SK-N-SH (cell line): Measurements from ENCODE around the gene STK38. TPM values are rescaled to one million over a fixed set of nuclear protein-coding genes. Genes with fewer than 3 reads are reported as not detected.
A peak's percentile ranks its signal among the peaks of the same experiment; 100 is the strongest.

ENCODE experiments used
- CTCF ChIA-PET: fragments of 300-600, 350-600 bp; formaldehyde crosslinking; extraction: SDS; loops from one replicate; lab custom pipeline; 2021; lab: Yijun Ruan, JAX
- POLR2A ChIA-PET: fragments of 350-600 bp; sonication (Branson Sonifier 250); formaldehyde crosslinking; extraction: SDS; loops from one replicate; lab custom pipeline; 2020; ENCODE audit warnings: antibody characterized with exemption, inconsistent platforms; lab: Yijun Ruan, JAX
- DNase-seq: peaks from one replicate; pipeline ENCODE4 v3.0.0; 2012
- H2AFZ ChIP-seq: fragments of 200-600 bp; sonication (generic); 2 replicates; pipeline ENCODE4 v1.8.1; 2016; ENCODE audit warnings: antibody characterized with exemption, mild to moderate bottlenecking, low read depth
- H3F3A ChIP-seq: fragments of 200-600 bp; sonication (generic); replicated peaks from 2 replicates; pipeline ENCODE3; 2016; ENCODE audit warnings: antibody characterized with exemption, mild to moderate bottlenecking; ENCODE audit not compliant: insufficient read depth
- H3K27ac ChIP-seq, 2 experiments: fragments of 200-500 bp in 1 of 2; fragments of 200-600 bp in 1 of 2; sonication (Bioruptor generic) in 1 of 2; sonication (generic), shearing (Covaris generic) in 1 of 2; 2 replicates each; pipeline versions ENCODE4 v1.5.1 to v1.6.1; 2014 to 2016; ENCODE audit warnings: low read depth in 2 of 2, inconsistent platforms in 1 of 2, low read length in 1 of 2, mild to moderate bottlenecking in 1 of 2, mixed read lengths in 1 of 2
- H3K27me3 ChIP-seq: fragments of 200-600 bp; sonication (generic), shearing (Covaris generic); 2 replicates; pipeline ENCODE4 v1.6.1; 2016; ENCODE audit warnings: mixed run types; ENCODE audit not compliant: insufficient read depth
- H3K36me3 ChIP-seq, 2 experiments: fragments of 200-500 bp in 1 of 2; fragments of 200-600 bp in 1 of 2; sonication (Bioruptor generic) in 1 of 2; sonication (generic) in 1 of 2; replicated peaks in 1 of 2; 2 replicates each; pipeline versions ENCODE3 to v1.5.1; 2014 to 2016; ENCODE audit warnings: low read length in 1 of 2, mild to moderate bottlenecking in 1 of 2; ENCODE audit not compliant: insufficient read depth in 2 of 2, control insufficient read depth in 1 of 2
- H3K4me1 ChIP-seq, 2 experiments: fragments of 200-500 bp in 1 of 2; fragments of 200-600 bp in 1 of 2; sonication (Bioruptor generic) in 1 of 2; sonication (generic), shearing (Covaris generic) in 1 of 2; 2 replicates each; pipeline versions ENCODE4 v1.5.1 to v1.6.1; 2014 to 2016; ENCODE audit warnings: low read depth in 1 of 2, low read length in 1 of 2, mixed run types in 1 of 2; ENCODE audit not compliant: insufficient read depth in 2 of 2, control insufficient read depth in 1 of 2
- H3K4me2 ChIP-seq: fragments of 200-600 bp; sonication (generic), shearing (Covaris generic); 2 replicates; pipeline ENCODE4 v1.6.1; 2017; ENCODE audit warnings: mixed run types
- H3K4me3 ChIP-seq, 2 experiments: fragments of 200-500 bp in 1 of 2; fragments of 200-600 bp in 1 of 2; sonication (Bioruptor generic) in 1 of 2; sonication (generic), shearing (Covaris generic) in 1 of 2; 2 replicates each; pipeline versions ENCODE4 v1.5.1 to v1.8.1; 2014 to 2016; ENCODE audit warnings: low read depth in 2 of 2, inconsistent platforms in 1 of 2, low read length in 1 of 2, mild to moderate bottlenecking in 1 of 2, mixed read lengths in 1 of 2, moderate library complexity in 1 of 2
- H3K79me2 ChIP-seq: fragments of 200-600 bp; sonication (generic); 2 replicates; pipeline ENCODE4 v1.8.1; 2017; ENCODE audit warnings: mild to moderate bottlenecking; ENCODE audit not compliant: insufficient read depth
- H3K9ac ChIP-seq: fragments of 200-600 bp; sonication (generic); 2 replicates; pipeline ENCODE4 v1.6.1; 2017; ENCODE audit warnings: mixed run types
- H3K9me2 ChIP-seq: fragments of 200-600 bp; sonication (generic); 2 replicates; pipeline ENCODE4 v1.6.1; 2017; ENCODE audit warnings: mixed run types
- H3K9me3 ChIP-seq: fragments of 200-600 bp; sonication (generic); 2 replicates; pipeline ENCODE4 v1.6.1; 2017; ENCODE audit warnings: mixed run types, mild to moderate bottlenecking, moderate library complexity
- H4K20me1 ChIP-seq: fragments of 200-600 bp; sonication (generic); 2 replicates; pipeline ENCODE4 v1.6.1; 2017; ENCODE audit warnings: mild to moderate bottlenecking, mixed run types; ENCODE audit not compliant: insufficient read depth
- CHD2 ChIP-seq: fragments of 150-350 bp; IDR thresholded peaks from 2 replicates; pipeline ENCODE4 v1.6.1; 2018; ENCODE audit warnings: low read length; ENCODE audit not compliant: partially characterized antibody
- EZH2phosphoT487 ChIP-seq: fragments of 200-600 bp; sonication (generic); IDR thresholded peaks from 2 replicates; pipeline ENCODE4 v1.6.1; 2017; ENCODE audit warnings: low read depth, mixed run types, mild to moderate bottlenecking, antibody characterized with exemption, moderate library complexity, borderline replicate concordance
- FOSL2 ChIP-seq: IDR thresholded peaks from 2 replicates; pipeline ENCODE4 v1.4.0; 2012; ENCODE audit warnings: low read depth, mild to moderate bottlenecking, moderate library complexity, borderline replicate concordance
- FOXJ3 ChIP-seq: sonication (generic); formaldehyde crosslinking; IDR thresholded peaks from 2 replicates; pipeline ENCODE4 v1.5.1; 2020; ENCODE audit warnings: mild to moderate bottlenecking, missing genetic modification reagents
- FOXM1 ChIP-seq: IDR thresholded peaks from 2 replicates; pipeline ENCODE4 v1.4.0; 2012; ENCODE audit warnings: low read depth, mild to moderate bottlenecking
- GABPA ChIP-seq: IDR thresholded peaks from 2 replicates; pipeline ENCODE4 v1.4.0; 2012; ENCODE audit warnings: low read depth, mild to moderate bottlenecking
- IRF3 ChIP-seq: fragments of 150-350 bp; IDR thresholded peaks from 2 replicates; pipeline ENCODE4 v1.6.1; 2016; ENCODE audit warnings: mild to moderate bottlenecking, low read depth, low read length
- MAX ChIP-seq: IDR thresholded peaks from 2 replicates; pipeline ENCODE4 v1.4.0; 2012; ENCODE audit warnings: low read depth
- MEF2A ChIP-seq: IDR thresholded peaks from 2 replicates; pipeline ENCODE4 v1.4.0; 2012; ENCODE audit warnings: low read depth, borderline replicate concordance
- MXI1 ChIP-seq: IDR thresholded peaks from 2 replicates; pipeline ENCODE4 v1.6.1; 2012; ENCODE audit warnings: mild to moderate bottlenecking, low read depth, low read length, improper control_type of control experiment
- NRF1 ChIP-seq: IDR thresholded peaks from 2 replicates; pipeline ENCODE4 v1.6.1; 2012; ENCODE audit warnings: low read depth, mild to moderate bottlenecking, low read length
- PBX3 ChIP-seq: IDR thresholded peaks from 2 replicates; pipeline ENCODE4; 2012
- POLR2AphosphoS5 ChIP-seq: IDR thresholded peaks from 2 replicates; pipeline ENCODE4 v1.6.1; 2012; ENCODE audit warnings: low read depth, low read length
- RXRA ChIP-seq: IDR thresholded peaks from 2 replicates; pipeline ENCODE4 v1.4.0; 2012; ENCODE audit warnings: low read depth, mild to moderate bottlenecking, borderline replicate concordance
- TAF1 ChIP-seq: IDR thresholded peaks from 2 replicates; pipeline ENCODE4 v1.6.1; 2012; ENCODE audit warnings: low read depth, mild to moderate bottlenecking, low read length, moderate library complexity, borderline replicate concordance
- USF2 ChIP-seq: fragments of 150-350 bp; IDR thresholded peaks from 2 replicates; pipeline ENCODE4 v1.6.1; 2017; ENCODE audit warnings: antibody characterized with exemption, low read length, low read depth, borderline replicate concordance
- YY1 ChIP-seq: IDR thresholded peaks from 2 replicates; pipeline ENCODE4 v1.4.0; 2012; ENCODE audit warnings: low read depth, mild to moderate bottlenecking
- ZBTB33 ChIP-seq: IDR thresholded peaks from 2 replicates; pipeline ENCODE4 v1.4.0; 2012; ENCODE audit warnings: low read depth, borderline replicate concordance
- WGBS: methylation state at CpG from one replicate; pipeline ENCODE4 v1.1.6; 2017; ENCODE audit warnings: low lambda C conversion rate; 5-methylcytosine and 5-hydroxymethylcytosine counted together
- polyA plus RNA-seq, 3 experiments: library from polyadenylated mRNA; depleted of rRNA; stranded (reverse); fragments of >200 nt; gene quantifications; 2 replicates each; pipeline ENCODE4 v1.2.3, GENCODE V29; 2012

The STK38 gene
- polyA plus RNA-seq, 1 of the 3 experiments (the other 2 are of a cell fraction) = 10.2 TPM

- TF ChIP-seq TAF1 (no peak), PBX3 (peak; percentile 23; the same call in 1 of the 2 replicates), USF2 (no peak)
- WGBS = 48% methylated on average over 2 of the region's 2 CpGs
- Histone ChIP-seq H3K9me2 (no peaks in the 10 kb centered on the region), H3K27me3 (no peaks in the 10 kb centered on the region), H2AFZ (peak overlapping the region; percentile 56; the same call in 1 of the 2 replicates), H3K27ac (no peak overlapping the region), H3K9ac (no peak overlapping the region), H3F3A (no peaks in the 10 kb centered on the region), H3K9me3 (no peaks in the 10 kb centered on the region), H3K4me3 (no peak overlapping the region), H3K4me1 (peaks cover 0 to 3% of the 10 kb centered on the region in 2 experiments; a peak in 1 of 4 replicates), H3K79me2 (no peaks in the 10 kb centered on the region), H3K36me3 (no peaks in the 10 kb centered on the region), H3K4me2 (no peak overlapping the region), H4K20me1 (no peaks in the 10 kb centered on the region)
- ChIA-PET POLR2A (no interaction called here), CTCF (no interaction called here)
- DNase-seq = no peak
Measured at GRCh38 chr6:36577301-36577700, 30.0 kb upstream of the STK38 start.

- Histone ChIP-seq H3K4me3 (no peak overlapping the region), H4K20me1 (no peaks in the 10 kb centered on the region), H3K4me2 (no peak overlapping the region), H2AFZ (no peak overlapping the region), H3K9me3 (no peaks in the 10 kb centered on the region), H3K4me1 (peaks cover 0 to 3% of the 10 kb centered on the region in 2 experiments; a peak in 1 of 4 replicates), H3K79me2 (no peaks in the 10 kb centered on the region), H3K27me3 (no peaks in the 10 kb centered on the region), H3K9me2 (no peaks in the 10 kb centered on the region), H3K36me3 (no peaks in the 10 kb centered on the region), H3F3A (no peaks in the 10 kb centered on the region), H3K27ac (no peak overlapping the region), H3K9ac (no peak overlapping the region)
- ChIA-PET POLR2A (interaction anchor here (1.2 kb wide), 1 partner anchor 17 kb away, joined by 3 read pairs; no protein-coding TSS in a partner anchor), CTCF (no interaction called here)
- 97% methylated on average over 7 of the region's 7 CpGs for WGBS
- DNase-seq = no peak
- TF ChIP-seq MEF2A (no peak), MXI1 (no peak), RXRA (no peak), FOSL2 (no peak), POLR2AphosphoS5 (no peak), FOXM1 (no peak), PBX3 (no peak), FOXJ3 (CRISPR knock-in tag) (no peak), ZBTB33 (no peak), NRF1 (no peak), YY1 (no peak), EZH2phosphoT487 (no peak), GABPA (no peak), CHD2 (no peak), TAF1 (no peak), IRF3 (no peak), MAX (no peak)
Measured at GRCh38 chr6:36576578-36576977, 29.3 kb upstream of the STK38 start.
